Muscle layer of duodenum (tissue), 2 donors: Measurements from ENCODE around the gene LTBP2.

Experiments
- H3K27ac ChIP-seq: one replicate; pipeline ENCODE4 v1.7.0; 2013; ENCODE audit warnings: mild to moderate bottlenecking, low read length
- H3K27me3 ChIP-seq: one replicate; pipeline ENCODE4 v1.7.0; 2013; ENCODE audit warnings: low read depth, mild to moderate bottlenecking, control low read depth, low read length
- H3K36me3 ChIP-seq, 2 donors: one replicate each; pipeline ENCODE4 v1.7.0; 2013; ENCODE audit warnings: low read length in 2 of 2, control low read depth in 1 of 2, mild to moderate bottlenecking in 1 of 2; ENCODE audit not compliant: insufficient read depth in 2 of 2, control insufficient read depth in 1 of 2
- H3K4me1 ChIP-seq, 2 donors: one replicate each; pipeline ENCODE4 v1.7.0; 2013; ENCODE audit warnings: low read length in 2 of 2, mild to moderate bottlenecking in 2 of 2, control low read depth in 1 of 2, moderate library complexity in 1 of 2; ENCODE audit not compliant: insufficient read depth in 2 of 2, control insufficient read depth in 1 of 2
- H3K4me3 ChIP-seq, 2 donors: one replicate each; pipeline ENCODE4 v1.7.0; 2013; ENCODE audit warnings: low read length in 2 of 2, low read depth in 1 of 2, mild to moderate bottlenecking in 1 of 2
- H3K9me3 ChIP-seq, 2 donors: one replicate each; pipeline ENCODE4 v1.7.0; 2013; ENCODE audit warnings: low read length in 2 of 2, control low read depth in 1 of 2, mild to moderate bottlenecking in 1 of 2; ENCODE audit not compliant: control insufficient read depth in 1 of 2
- donor health status: healthy.

Gene LTBP2

DNA sequence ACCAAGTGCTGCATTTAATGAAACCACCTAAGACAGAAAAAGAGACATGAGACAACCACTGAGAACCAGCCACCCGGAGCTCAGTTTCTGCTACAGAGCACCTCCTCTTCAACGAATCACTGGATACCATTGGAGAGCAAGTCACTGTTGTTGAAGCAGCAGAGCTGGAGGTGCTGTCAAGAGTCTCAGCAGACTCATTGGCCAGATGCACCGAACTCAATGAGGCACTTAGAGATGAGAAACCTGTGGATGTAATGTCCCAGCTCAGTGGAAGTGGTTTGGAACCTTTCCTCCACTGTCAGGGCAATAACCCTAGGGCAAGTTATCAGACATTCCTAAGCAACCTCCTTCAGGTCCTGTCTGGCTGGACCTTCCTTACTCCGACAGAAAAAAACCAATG is 132.0 kb downstream of the LTBP2 start:
- H3K36me3 ChIP-seq: peaks cover 47 to 72% of the 10 kb centered on the region in 2 donors
- H3K27me3 ChIP-seq: no peaks in the 10 kb centered on the region
- no peaks in the 10 kb centered on the region for H3K9me3 ChIP-seq
- H3K4me1 ChIP-seq: no peaks in the 10 kb centered on the region
- H3K27ac ChIP-seq: no peak overlapping the region
- H3K4me3 ChIP-seq: no peak overlapping the region

DNA sequence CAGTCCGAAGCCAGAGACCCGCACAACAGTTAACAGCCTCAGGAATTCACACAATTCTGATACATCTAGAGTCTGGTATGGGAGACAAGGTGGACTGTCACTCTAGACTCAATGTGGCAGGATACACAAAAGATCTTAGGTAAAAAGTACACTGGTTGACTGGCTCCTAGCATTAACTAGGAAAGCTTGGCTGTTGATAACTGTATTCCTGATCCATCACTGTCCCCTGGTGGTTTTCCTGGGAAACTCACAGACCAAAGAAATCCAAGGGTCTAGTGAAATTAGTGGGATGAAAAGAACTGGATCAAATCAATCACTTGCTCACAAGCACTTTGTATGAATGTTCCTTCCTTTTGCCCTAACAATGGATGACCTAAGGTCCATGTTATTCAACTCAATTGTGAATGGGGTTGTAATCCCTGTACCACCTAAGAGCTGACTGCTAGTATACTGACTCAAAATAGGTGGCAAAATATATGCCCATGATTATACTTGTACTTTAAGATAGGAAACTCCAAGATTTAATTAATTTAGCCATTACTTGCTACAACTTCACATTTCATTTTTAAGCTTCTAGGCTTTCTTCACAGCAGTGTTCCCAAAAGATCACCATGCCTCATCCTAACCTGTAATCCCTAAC is 132.9 kb downstream of the LTBP2 start:
- Histone ChIP-seq H3K9me3 (no peaks in the 10 kb centered on the region), H3K27ac (no peak overlapping the region), H3K4me3 (no peak overlapping the region), H3K27me3 (no peaks in the 10 kb centered on the region), H3K4me1 (no peaks in the 10 kb centered on the region), H3K36me3 (peaks cover 45 to 71% of the 10 kb centered on the region in 2 donors)

DNA sequence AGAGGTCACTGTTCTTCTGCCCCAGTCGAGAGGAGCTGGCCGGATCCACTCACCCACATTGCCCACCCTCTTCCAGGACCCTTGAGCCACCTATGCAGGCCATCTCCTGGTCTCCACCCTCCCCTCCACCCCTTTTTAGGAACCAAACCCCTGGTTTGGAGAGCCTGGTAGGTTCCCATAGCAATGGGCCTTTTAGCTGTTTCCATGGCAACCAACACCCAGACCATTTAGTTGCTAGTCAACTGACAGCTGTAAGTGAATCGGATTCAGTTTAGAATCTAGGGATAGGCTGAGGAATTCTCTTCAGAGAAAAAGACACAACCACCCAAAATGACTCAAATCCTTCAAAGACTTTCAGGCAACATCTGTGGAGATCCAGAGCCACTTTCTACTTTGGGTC is 135.4 kb downstream of the LTBP2 start:
- no peaks in the 10 kb centered on the region for H3K4me1 ChIP-seq
- no peak overlapping the region for H3K27ac ChIP-seq
- peaks cover 39 to 58% of the 10 kb centered on the region in 2 donors for H3K36me3 ChIP-seq
- H3K27me3 ChIP-seq: no peaks in the 10 kb centered on the region
- no peak overlapping the region for H3K4me3 ChIP-seq
- no peaks in the 10 kb centered on the region for H3K9me3 ChIP-seq

DNA sequence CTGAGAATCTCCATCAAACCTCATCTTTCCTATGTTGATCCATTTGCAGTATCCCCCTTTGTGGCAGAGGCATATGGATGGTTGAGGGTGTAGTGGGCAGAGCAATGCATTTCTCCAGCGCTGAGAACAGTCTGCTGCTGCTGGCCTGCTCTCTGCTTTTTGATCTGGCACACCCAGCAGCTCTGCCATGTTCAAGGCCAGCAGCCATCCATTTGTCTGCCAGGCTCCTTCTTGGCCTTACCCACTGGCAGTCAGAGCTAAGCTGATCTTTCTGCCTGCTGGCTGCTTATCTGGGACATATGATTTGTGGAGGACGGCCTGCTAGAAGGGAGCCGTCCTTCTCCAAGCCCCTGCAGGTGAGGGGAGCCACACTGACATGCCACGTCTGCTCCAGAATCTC is 135.9 kb downstream of the LTBP2 start:
- H3K4me3 ChIP-seq: no peak overlapping the region
- peaks cover 34 to 53% of the 10 kb centered on the region in 2 donors for H3K36me3 ChIP-seq

DNA sequence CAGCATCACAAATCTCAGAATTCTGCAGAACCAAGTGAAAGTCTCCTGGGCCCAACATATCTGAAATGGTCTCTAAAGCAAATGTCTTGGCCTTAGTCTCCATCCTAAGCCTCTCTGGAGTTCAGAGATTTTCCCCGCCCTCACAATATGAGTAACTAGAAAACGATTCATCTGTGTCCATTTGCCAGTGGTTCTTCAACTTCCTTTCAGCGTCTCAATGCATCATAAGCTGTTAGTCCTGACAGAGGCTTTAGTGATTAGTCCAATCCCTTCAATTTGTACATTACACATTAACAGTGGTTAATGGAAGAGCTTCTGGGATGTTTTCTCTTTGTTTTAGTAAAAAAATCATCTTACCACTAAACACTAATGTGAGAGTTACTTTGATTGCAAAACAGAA is 136.4 kb downstream of the LTBP2 start:
- no peaks in the 10 kb centered on the region for H3K27me3 ChIP-seq
- no peaks in the 10 kb centered on the region for H3K9me3 ChIP-seq
- no peaks in the 10 kb centered on the region for H3K4me1 ChIP-seq
- no peak overlapping the region for H3K4me3 ChIP-seq
- no peak overlapping the region for H3K27ac ChIP-seq
- peaks cover 31 to 49% of the 10 kb centered on the region in 2 donors for H3K36me3 ChIP-seq

More for the DNA sequence above, 135.9 kb downstream of the LTBP2 start:
- H3K9me3 ChIP-seq: no peaks in the 10 kb centered on the region
- no peaks in the 10 kb centered on the region for H3K27me3 ChIP-seq
- H3K4me1 ChIP-seq: no peaks in the 10 kb centered on the region
- no peak overlapping the region for H3K27ac ChIP-seq

DNA sequence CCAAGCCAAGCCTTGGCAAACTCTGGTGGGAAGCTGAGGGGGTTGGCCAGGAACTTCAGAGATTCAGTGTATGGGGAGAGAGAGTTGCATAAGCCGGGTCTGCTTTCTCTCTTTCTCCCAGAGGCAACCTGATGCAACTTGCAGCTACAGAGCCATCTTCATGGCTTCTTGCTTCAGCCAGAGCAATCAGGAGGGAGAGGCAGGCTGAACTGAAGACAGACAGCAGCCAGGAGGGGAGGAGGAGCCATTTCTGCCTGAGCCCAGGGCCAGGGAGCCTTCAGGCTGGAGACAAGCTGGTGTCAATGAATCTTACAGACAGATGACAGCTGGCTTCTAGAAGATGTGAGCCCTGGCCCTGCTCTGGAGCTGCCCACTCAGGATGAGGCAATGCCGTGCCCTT is 137.7 kb downstream of the LTBP2 start:
- Histone ChIP-seq H3K36me3 (peaks cover 20 to 36% of the 10 kb centered on the region in 2 donors), H3K4me3 (no peak overlapping the region), H3K9me3 (no peaks in the 10 kb centered on the region), H3K27ac (no peak overlapping the region), H3K27me3 (no peaks in the 10 kb centered on the region), H3K4me1 (no peaks in the 10 kb centered on the region)

DNA sequence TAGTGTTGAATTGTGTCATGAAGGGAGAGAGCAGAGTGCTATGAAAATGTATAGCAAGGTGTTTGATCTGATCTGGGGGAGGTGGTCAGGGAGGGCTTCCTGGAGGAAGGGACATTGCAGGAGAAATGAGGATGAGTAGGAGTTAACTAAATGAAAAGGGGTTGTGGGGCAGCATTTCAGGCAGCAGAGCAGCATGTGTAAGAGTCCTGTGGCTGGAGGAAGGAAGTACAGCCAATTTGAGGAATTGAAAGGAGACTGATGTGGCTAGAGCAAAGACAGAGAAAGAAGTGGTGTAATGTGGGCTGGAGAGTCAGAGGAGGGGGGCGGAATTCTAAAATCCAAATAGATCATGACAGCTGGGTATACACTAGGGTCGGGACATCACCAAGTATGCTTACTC is 139.4 kb downstream of the LTBP2 start:
- Histone ChIP-seq H3K9me3 (no peaks in the 10 kb centered on the region), H3K36me3 (peaks cover 15 to 25% of the 10 kb centered on the region in 2 donors), H3K4me1 (no peaks in the 10 kb centered on the region), H3K27ac (no peak overlapping the region), H3K27me3 (no peaks in the 10 kb centered on the region), H3K4me3 (no peak overlapping the region)

DNA sequence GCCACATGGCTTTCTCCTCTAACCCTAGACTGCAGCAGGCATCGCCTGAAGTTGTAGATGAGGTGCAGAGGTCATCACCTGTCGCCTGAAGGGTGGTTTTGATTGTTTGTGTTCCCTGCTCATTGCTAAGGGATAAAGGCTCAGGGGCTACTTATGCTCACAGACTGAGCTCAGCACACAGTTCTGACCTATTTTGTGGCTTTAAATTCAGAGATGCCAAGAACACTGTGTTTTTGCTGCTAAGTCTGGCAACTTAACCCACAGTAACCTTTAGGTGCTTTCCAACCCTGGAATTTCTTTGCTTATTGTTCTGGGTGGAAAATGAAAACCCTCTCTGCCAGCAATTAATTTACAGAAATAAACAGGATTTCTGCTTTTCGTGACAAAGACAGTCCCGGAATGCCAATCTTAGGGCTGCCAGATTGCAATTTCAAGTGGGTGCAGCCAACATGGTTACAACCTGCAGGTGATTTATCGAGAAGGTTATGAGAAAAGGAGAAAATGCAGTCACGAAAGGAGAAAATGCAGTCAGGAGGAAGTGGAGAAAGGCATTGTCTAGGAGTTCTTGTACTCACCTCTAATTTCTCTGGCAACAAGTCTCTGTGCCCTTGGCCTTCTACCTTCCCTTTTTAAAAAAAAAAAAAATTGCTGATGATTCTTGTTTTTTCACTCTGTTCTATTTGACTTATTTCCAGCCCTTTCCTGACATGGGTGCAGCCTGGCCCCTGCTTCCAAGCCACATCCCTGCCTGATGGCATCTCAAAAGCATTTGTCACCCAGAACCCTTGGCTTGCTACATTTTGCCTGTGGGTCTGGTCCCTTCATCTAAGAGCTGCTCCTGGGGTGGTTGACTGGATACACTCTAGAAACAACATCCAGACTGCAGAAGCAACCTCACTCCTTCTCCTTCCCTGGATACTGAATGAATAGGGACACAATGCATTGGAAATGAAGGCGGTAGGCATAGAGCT is 142.2 kb downstream of the LTBP2 start:
- Histone ChIP-seq H3K4me3 (no peak overlapping the region), H3K9me3 (no peaks in the 10 kb centered on the region), H3K4me1 (no peaks in the 10 kb centered on the region), H3K27me3 (no peaks in the 10 kb centered on the region), H3K36me3 (peaks cover 11 to 16% of the 10 kb centered on the region in 2 donors), H3K27ac (no peak overlapping the region)

DNA sequence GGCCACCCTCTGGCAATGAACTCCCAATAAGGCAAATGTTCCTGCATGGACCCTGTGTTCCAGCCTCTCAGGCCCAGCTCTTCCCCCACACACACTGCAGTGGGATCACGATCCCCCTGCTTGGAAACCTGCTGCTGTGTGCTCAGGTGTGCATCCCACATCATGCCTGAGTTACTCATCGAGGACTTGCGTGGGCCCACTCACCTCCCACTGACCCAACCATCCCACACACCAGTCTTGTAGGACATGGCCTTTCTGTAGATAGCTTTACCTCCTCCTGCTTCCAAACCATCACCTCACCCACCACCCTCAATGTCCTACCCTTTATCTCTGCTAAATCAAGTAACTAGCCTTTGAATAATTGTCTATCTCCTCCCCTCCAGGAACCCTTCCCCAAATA is 143.5 kb downstream of the LTBP2 start:
- H3K36me3 ChIP-seq: peaks cover 1 to 3% of the 10 kb centered on the region in 2 donors
- H3K27ac ChIP-seq: no peak overlapping the region
- H3K4me1 ChIP-seq: no peaks in the 10 kb centered on the region
- no peak overlapping the region for H3K4me3 ChIP-seq
- no peaks in the 10 kb centered on the region for H3K9me3 ChIP-seq
- no peaks in the 10 kb centered on the region for H3K27me3 ChIP-seq

DNA sequence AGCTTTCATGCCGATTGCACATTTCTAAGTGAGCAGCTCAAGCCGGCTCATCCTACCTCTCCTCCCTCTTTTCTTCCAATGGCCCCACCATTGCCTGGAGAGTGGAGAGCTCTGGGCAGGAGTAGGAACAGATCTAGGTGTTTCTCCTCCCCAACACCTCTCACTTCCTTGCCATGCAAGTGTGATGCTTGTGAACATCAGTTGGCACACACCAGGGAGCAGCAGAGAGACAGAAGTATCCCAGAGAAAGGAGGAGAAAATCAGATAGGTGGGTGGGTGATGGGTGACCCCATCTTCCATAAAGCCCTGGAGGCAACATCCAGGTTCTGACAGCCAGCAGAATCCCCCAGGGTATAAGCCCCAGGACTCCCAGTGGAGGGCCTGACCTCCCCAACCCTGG is 146.7 kb downstream of the LTBP2 start:
- H3K27ac ChIP-seq: no peak overlapping the region
- no peaks in the 10 kb centered on the region for H3K9me3 ChIP-seq

DNA sequence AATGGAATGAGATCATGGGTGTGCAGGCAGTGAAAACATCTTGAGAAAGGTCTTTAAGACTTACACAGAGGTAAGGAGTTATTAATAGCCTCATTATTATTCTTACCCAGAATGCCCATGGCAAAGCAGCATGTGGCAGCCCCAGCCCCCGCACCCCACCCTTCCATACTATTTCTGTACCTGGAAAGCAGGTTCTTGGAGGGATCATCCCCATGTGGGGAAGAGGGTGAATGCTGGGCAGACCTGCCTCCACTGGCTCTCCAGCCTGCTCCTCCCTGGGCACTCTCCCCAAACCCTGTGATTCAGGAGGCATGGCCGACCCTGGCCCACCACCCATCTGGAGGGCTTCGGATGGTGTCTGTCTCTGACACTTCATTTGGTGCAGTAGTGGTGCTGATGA is 147.3 kb downstream of the LTBP2 start:
- no peak overlapping the region for H3K27ac ChIP-seq
- no peak overlapping the region for H3K4me3 ChIP-seq
- no peaks in the 10 kb centered on the region for H3K36me3 ChIP-seq
- no peaks in the 10 kb centered on the region for H3K27me3 ChIP-seq
- H3K9me3 ChIP-seq: no peaks in the 10 kb centered on the region
- H3K4me1 ChIP-seq: no peaks in the 10 kb centered on the region

More for the DNA sequence above, 146.7 kb downstream of the LTBP2 start:
- H3K36me3 ChIP-seq: no peaks in the 10 kb centered on the region
- H3K27me3 ChIP-seq: no peaks in the 10 kb centered on the region
- H3K4me3 ChIP-seq: no peak overlapping the region
- no peaks in the 10 kb centered on the region for H3K4me1 ChIP-seq
